H1 (cell line): ENCODE measurements around the gene MROH2B. TPM values are rescaled to one million over a fixed set of nuclear protein-coding genes. Genes with fewer than 3 reads are reported as not detected.

ENCODE experiments used
- CTCF ChIA-PET: fragments of 300-600 bp; sonication (Branson Sonifier 250); formaldehyde crosslinking; loops from one replicate; lab custom pipeline; 2021; ENCODE audit not compliant: partially characterized antibody; lab: Charles Lee
- POLR2A ChIA-PET: fragments of 300-600 bp; sonication (Branson Sonifier 250); formaldehyde crosslinking; loops from one replicate; lab custom pipeline; 2021; ENCODE audit warnings: inconsistent platforms; ENCODE audit not compliant: partially characterized antibody; lab: Charles Lee
- DNase-seq, 2 experiments: peaks; one replicate each; pipeline versions ENCODE4 v3.0.0 to v3.0.0-alpha.2; 2010 to 2022; ENCODE audit warnings: low spot score in 2 of 2, low read depth in 1 of 2, mixed read lengths in 1 of 2
- FAIRE-seq: peaks from 2 replicates; lab custom pipeline; 2011; peaks lifted over from hg19 to GRCh38; lab: Jason Lieb, UNC
- H2AFZ ChIP-seq: 2 replicates; pipeline ENCODE4 v1.8.1; 2012; ENCODE audit warnings: low read length, inconsistent platforms
- H2AK5ac ChIP-seq: 2 replicates; pipeline ENCODE4 v1.6.1; 2013; ENCODE audit warnings: low read depth, low read length
- H2BK120ac ChIP-seq: replicated peaks from 2 replicates; pipeline ENCODE3; 2013; ENCODE audit warnings: low read depth, low read length, inconsistent platforms
- H2BK12ac ChIP-seq: 2 replicates; pipeline ENCODE4 v1.6.1; 2013; ENCODE audit warnings: low read depth, low read length
- H2BK15ac ChIP-seq: 2 replicates; pipeline ENCODE4 v1.6.1; 2013; ENCODE audit warnings: low read length
- H2BK20ac ChIP-seq: 2 replicates; pipeline ENCODE4 v1.6.1; 2013; ENCODE audit warnings: low read length
- H2BK5ac ChIP-seq: 2 replicates; pipeline ENCODE4 v1.6.1; 2013; ENCODE audit warnings: low read depth, low read length
- H3K14ac ChIP-seq: 2 replicates; pipeline ENCODE4 v1.6.1; 2013; ENCODE audit warnings: inconsistent platforms; ENCODE audit not compliant: insufficient read length
- H3K18ac ChIP-seq: 2 replicates; pipeline ENCODE4 v1.6.1; 2013; ENCODE audit warnings: low read length; ENCODE audit errors: extremely low read depth
- H3K23ac ChIP-seq: 2 replicates; pipeline ENCODE4 v1.6.1; 2013; ENCODE audit warnings: inconsistent platforms; ENCODE audit not compliant: insufficient read length
- H3K23me2 ChIP-seq: 2 replicates; pipeline ENCODE4 v1.6.1; 2013; ENCODE audit warnings: low read depth, low read length
- H3K27ac ChIP-seq: 2 replicates; pipeline ENCODE4 v1.6.1; 2011; ENCODE audit warnings: low read depth, low read length, inconsistent platforms
- H3K27me3 ChIP-seq, 4 experiments: replicated peaks in 1 of 4; 1 replicate in 1 of 4; 2 replicates in 3 of 4; pipeline versions ENCODE4 v1.6.1 to v1.8.1; 2011 to 2013; ENCODE audit warnings: low read length in 3 of 4, mild to moderate bottlenecking in 3 of 4, inconsistent platforms in 2 of 4, mixed read lengths in 2 of 4, moderate library complexity in 1 of 4; ENCODE audit not compliant: control insufficient read depth in 3 of 4, insufficient read depth in 3 of 4; ENCODE audit errors: extremely low read depth in 1 of 4
- H3K36me3 ChIP-seq, 4 experiments: 2 replicates each; pipeline versions ENCODE4 v1.6.1 to v1.8.1; 2011 to 2013; ENCODE audit warnings: mild to moderate bottlenecking in 4 of 4, low read length in 3 of 4, moderate library complexity in 2 of 4, control low read depth in 1 of 4, inconsistent platforms in 1 of 4; ENCODE audit not compliant: insufficient read depth in 4 of 4, control insufficient read depth in 2 of 4
- H3K4ac ChIP-seq: replicated peaks from 2 replicates; pipeline ENCODE3; 2013; ENCODE audit warnings: low read length, low read depth, mixed read lengths, inconsistent platforms; ENCODE audit not compliant: insufficient read length
- H3K4me1 ChIP-seq, 4 experiments: replicated peaks in 1 of 4; 1 replicate in 1 of 4; 2 replicates in 3 of 4; pipeline versions ENCODE4 v1.6.1 to v1.8.1; 2011 to 2013; ENCODE audit warnings: low read length in 3 of 4, inconsistent platforms in 2 of 4, mixed read lengths in 1 of 4; ENCODE audit not compliant: insufficient read depth in 4 of 4, control insufficient read depth in 3 of 4
- H3K4me2 ChIP-seq, 2 experiments: 2 replicates each; pipeline versions ENCODE4 v1.6.1 to v1.8.1; 2011 to 2013; ENCODE audit warnings: low read depth in 2 of 2, low read length in 2 of 2, control low read depth in 1 of 2, inconsistent platforms in 1 of 2, mild to moderate bottlenecking in 1 of 2; ENCODE audit not compliant: insufficient read depth in 1 of 2
- H3K4me3 ChIP-seq, 4 experiments: fragments of 200-600, 300-600 bp in 1 of 4; sonication (generic), shearing (Covaris generic), sonication (Bioruptor Twin) in 1 of 4; 2 replicates each; pipeline versions ENCODE4 v1.5.1 to v1.8.1; 2011 to 2016; ENCODE audit warnings: low read length in 4 of 4, low read depth in 3 of 4, control low read depth in 2 of 4, inconsistent platforms in 2 of 4, mild to moderate bottlenecking in 2 of 4, mixed read lengths in 1 of 4, moderate library complexity in 1 of 4; ENCODE audit not compliant: insufficient read depth in 2 of 4; ENCODE audit errors: extremely low read depth in 1 of 4
- H3K56ac ChIP-seq: replicated peaks from 2 replicates; pipeline ENCODE3; 2013; ENCODE audit warnings: low read depth, mild to moderate bottlenecking, mixed read lengths, low read length, inconsistent platforms; ENCODE audit not compliant: insufficient read length
- H3K79me1 ChIP-seq: 2 replicates; pipeline ENCODE4 v1.6.1; 2013; ENCODE audit warnings: low read depth, low read length, control low read depth
- H3K79me2 ChIP-seq, 2 experiments: 2 replicates each; pipeline versions ENCODE4 v1.6.1 to v1.8.1; 2012 to 2013; ENCODE audit warnings: low read length in 2 of 2, mild to moderate bottlenecking in 2 of 2, inconsistent platforms in 1 of 2; ENCODE audit not compliant: insufficient read depth in 2 of 2, control insufficient read depth in 1 of 2
- H3K9ac ChIP-seq, 4 experiments: replicated peaks in 1 of 4; 1 replicate in 1 of 4; 2 replicates in 3 of 4; pipeline versions ENCODE4 v1.6.1 to v1.8.1; 2011 to 2013; ENCODE audit warnings: low read depth in 3 of 4, low read length in 3 of 4, control low read depth in 2 of 4, mild to moderate bottlenecking in 2 of 4, moderate library complexity in 2 of 4, inconsistent platforms in 1 of 4; ENCODE audit errors: extremely low read depth in 1 of 4
- H3K9me3 ChIP-seq, 2 experiments: 2 replicates each; pipeline versions ENCODE4 v1.6.1 to v1.8.1; 2012 to 2013; ENCODE audit warnings: mild to moderate bottlenecking in 2 of 2, moderate library complexity in 2 of 2, control low read depth in 1 of 2, inconsistent platforms in 1 of 2, low read depth in 1 of 2, low read length in 1 of 2, mixed read lengths in 1 of 2; ENCODE audit not compliant: insufficient read depth in 2 of 2
- H4K20me1 ChIP-seq, 2 experiments: replicated peaks in 1 of 2; 2 replicates each; pipeline versions ENCODE3 to v1.8.1; 2011 to 2013; ENCODE audit warnings: inconsistent platforms in 2 of 2, low read length in 2 of 2, mild to moderate bottlenecking in 1 of 2; ENCODE audit not compliant: insufficient read depth in 2 of 2, control insufficient read depth in 1 of 2
- H4K5ac ChIP-seq: 2 replicates; pipeline ENCODE4 v1.6.1; 2013; ENCODE audit warnings: low read length, low read depth, mixed read lengths, inconsistent platforms; ENCODE audit not compliant: insufficient read length
- H4K8ac ChIP-seq: 2 replicates; pipeline ENCODE4 v1.8.0; 2013; ENCODE audit warnings: mild to moderate bottlenecking, moderate library complexity, low read length, inconsistent platforms; ENCODE audit not compliant: insufficient read depth; ENCODE audit errors: extremely low read depth
- H4K91ac ChIP-seq: replicated peaks from 2 replicates; pipeline ENCODE3; 2013; ENCODE audit warnings: low read length, mixed read lengths, inconsistent platforms; ENCODE audit not compliant: insufficient read length
- BACH1 ChIP-seq: IDR thresholded peaks from 2 replicates; pipeline ENCODE4 v1.6.1; 2012; ENCODE audit warnings: low read length, improper control_type of control experiment
- SIX5 ChIP-seq: IDR thresholded peaks from 2 replicates; pipeline ENCODE4 v1.6.1; 2011; ENCODE audit warnings: mild to moderate bottlenecking, low read depth, low read length
- WGBS, 2 experiments: shearing (Covaris generic) in 1 of 2; methylation state at CpG; one replicate each; pipeline versions ENCODE4 v1.1.6 to v1.1.7; 2013 to 2015; ENCODE audit warnings: low lambda C conversion rate in 2 of 2, mixed read lengths in 2 of 2, inconsistent platforms in 1 of 2, low coverage in 1 of 2, missing lambda C conversion rate in 1 of 2; ENCODE audit not compliant: insufficient replicate concordance in 2 of 2, insufficient coverage in 1 of 2, insufficient read length in 1 of 2; ENCODE audit errors: extremely low coverage in 1 of 2, missing lambda C conversion rate in 1 of 2; 5-methylcytosine and 5-hydroxymethylcytosine counted together
- polyA plus RNA-seq, 7 experiments: library from polyadenylated mRNA; depleted of rRNA in 3 of 7; stranded (reverse) in 5 of 7; unstranded in 2 of 7; fragments of >200 nt in 5 of 7; fragments of 200-250 nt in 2 of 7; gene quantifications; 1 replicate in 5 of 7; 2 replicates in 1 of 7; 4 replicates in 1 of 7; pipeline versions ENCODE4 v1.2.1 to v1.2.3, GENCODE V29; 2011 to 2013; ENCODE audit warnings: missing spikeins in 2 of 7, mixed read lengths in 2 of 7
- total RNA-seq: library from RNA; stranded (reverse); fragmentation: NEBNext Ultra II Directional; extraction: Animal tissue kit (Norgen Biotek cat#: 25700); gene quantifications from 2 replicates; pipeline ENCODE4 v1.2.1, GENCODE V29; 2021

The MROH2B gene
- total and polyA plus RNA-seq, 2 of the 8 experiments (the other 6 are each of a cell fraction or from before 2014, with no cell fraction given): not detected

- CTCF ChIA-PET: interaction anchor here (0.6 kb wide), 1 partner anchor 219 kb away, joined by 6 read pairs; no protein-coding TSS in a partner anchor
- H3K4me2 ChIP-seq: no peak overlapping the region
- H3K79me2 ChIP-seq: no peaks in the 10 kb centered on the region
- H4K5ac ChIP-seq: no peak overlapping the region
- TF ChIP-seq BACH1 (no peak), SIX5 (no peak)
- FAIRE-seq (no peak), DNase-seq (no peak)
- POLR2A ChIA-PET: no interaction called here
- no peak overlapping the region for H2BK120ac ChIP-seq
- no peaks in the 10 kb centered on the region for H3K9me3 ChIP-seq
- no peak overlapping the region for H2BK12ac ChIP-seq
- H3K9ac ChIP-seq: no peak overlapping the region
- no peak overlapping the region for H3K14ac ChIP-seq
- no peak overlapping the region for H3K56ac ChIP-seq
- no peak overlapping the region for H4K91ac ChIP-seq
- H4K20me1 ChIP-seq: no peaks in the 10 kb centered on the region
- H3K79me1 ChIP-seq: no peaks in the 10 kb centered on the region
- H3K23ac ChIP-seq: no peak overlapping the region
- no peak overlapping the region for H4K8ac ChIP-seq
- H3K27ac ChIP-seq: no peak overlapping the region
- H3K4me3 ChIP-seq: no peak overlapping the region
- no peak overlapping the region for H3K4ac ChIP-seq
- no peaks in the 10 kb centered on the region for H3K23me2 ChIP-seq
- H3K36me3 ChIP-seq: no peaks in the 10 kb centered on the region
- no peak overlapping the region for H2BK5ac ChIP-seq
- no peak overlapping the region for H3K18ac ChIP-seq
- H2AFZ ChIP-seq: no peak overlapping the region
- H2BK15ac ChIP-seq: no peak overlapping the region
- no peaks in the 10 kb centered on the region for H3K27me3 ChIP-seq
- 96% methylated on average over 4 of the region's 5 CpGs; no CpG with 5 or more reads in 1 of the 2 experiments for WGBS, 2 experiments
- H2AK5ac ChIP-seq: no peak overlapping the region
- H3K4me1 ChIP-seq: no peaks in the 10 kb centered on the region
- H2BK20ac ChIP-seq: no peak overlapping the region
These were observed 13.9 kb downstream of the MROH2B start for GRCh38 chr5:41057231-41057630.
